SK-N-MC (cell line): ENCODE measurements around the gene ELF5.

Experiments
- DNase-seq: peaks from one replicate; pipeline ENCODE4 v3.0.0-alpha.2; 2011; ENCODE audit warnings: low read depth, low spot score
- H3K27ac ChIP-seq: fragments of 200-600 bp; sonication (generic); 2 replicates; pipeline ENCODE4 v1.5.1; 2016; ENCODE audit warnings: mixed run types
- H3K36me3 ChIP-seq: fragments of 200-600 bp; sonication (generic); 2 replicates; pipeline ENCODE4 v1.6.1; 2017; ENCODE audit warnings: antibody characterized with exemption, low read length, mixed read lengths; ENCODE audit not compliant: insufficient read depth
- H3K4me3 ChIP-seq: fragments of 200-600 bp; sonication (generic); 2 replicates; pipeline ENCODE4 v1.5.1; 2016
- H3K9ac ChIP-seq: fragments of 200-600 bp; sonication (generic); 2 replicates; pipeline ENCODE4 v1.8.0; 2017; ENCODE audit warnings: mixed run types, mixed read lengths; ENCODE audit not compliant: insufficient read length
- H3K9me3 ChIP-seq: fragments of 200-600 bp; sonication (generic); 2 replicates; pipeline ENCODE4 v1.6.1; 2017; ENCODE audit warnings: low read depth, mild to moderate bottlenecking, antibody characterized with exemption, low read length, moderate library complexity, mixed read lengths
- EZH2 ChIP-seq: fragments of 200-600 bp; sonication (generic); IDR thresholded peaks from one replicate; pipeline ENCODE4 v1.6.1; 2017; ENCODE audit warnings: antibody characterized with exemption
- FOXP2 ChIP-seq: optimal IDR thresholded peaks from 2 replicates; pipeline ENCODE3; 2011; ENCODE audit warnings: mild to moderate bottlenecking, moderate library complexity; ENCODE audit not compliant: insufficient read depth; ENCODE audit errors: extremely low read length, control extremely low read depth
- POLR2AphosphoS5 ChIP-seq: IDR thresholded peaks from 2 replicates; pipeline ENCODE4 v1.6.1; 2012; ENCODE audit warnings: mild to moderate bottlenecking, low read depth, low read length, borderline replicate concordance

Gene ELF5

DNA sequence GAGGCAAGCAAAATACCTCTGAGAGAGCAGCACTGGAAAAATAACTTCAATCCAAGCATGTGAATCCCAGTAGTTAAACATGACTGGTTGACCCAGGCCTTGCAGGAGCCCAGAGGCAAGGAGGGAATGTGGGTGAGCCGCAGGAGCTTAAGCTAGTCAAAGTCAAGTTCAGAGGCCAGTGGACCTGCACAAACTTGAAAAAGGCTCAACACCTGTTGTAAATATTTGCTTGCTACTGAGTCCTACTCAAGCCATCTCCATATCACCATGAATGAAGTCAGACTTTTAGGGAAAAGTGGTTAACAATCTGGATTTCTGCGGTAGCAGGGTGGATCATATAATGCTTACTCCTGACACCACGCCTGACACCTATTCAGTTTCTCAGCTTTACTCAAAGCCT lies 79.7 kb downstream of the ELF5 start:
- no peak overlapping the region for H3K4me3 ChIP-seq
- H3K9ac ChIP-seq: no peak overlapping the region
- TF ChIP-seq FOXP2: no peak
- TF ChIP-seq POLR2AphosphoS5: no peak
- no peak for TF ChIP-seq EZH2
- H3K9me3 ChIP-seq: no peaks in the 10 kb centered on the region
- no peak for DNase-seq
- H3K27ac ChIP-seq: no peak overlapping the region
- no peaks in the 10 kb centered on the region for H3K36me3 ChIP-seq

DNA sequence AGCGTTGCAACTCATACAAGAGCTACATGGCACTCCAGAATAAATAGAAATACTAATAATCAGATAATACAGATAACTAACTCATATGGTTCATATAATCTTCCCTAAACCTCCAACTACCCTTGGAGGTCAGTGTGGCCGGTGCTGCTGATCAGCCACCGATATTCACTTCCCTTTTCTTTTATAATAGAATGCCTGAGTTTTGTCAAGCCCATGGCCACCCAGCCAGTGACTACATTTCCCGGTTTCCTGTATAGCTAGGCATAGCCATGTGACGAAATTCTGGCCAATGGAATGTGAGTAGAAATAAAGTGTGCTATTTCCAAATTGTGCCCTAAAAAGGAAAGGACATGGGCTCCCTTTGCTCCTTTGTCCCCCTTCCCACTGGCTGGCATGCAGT lies 80.8 kb downstream of the ELF5 start:
- no peak for TF ChIP-seq FOXP2
- TF ChIP-seq POLR2AphosphoS5: no peak
- no peak for TF ChIP-seq EZH2
- Histone ChIP-seq H3K9ac (no peak overlapping the region), H3K36me3 (no peaks in the 10 kb centered on the region), H3K9me3 (no peaks in the 10 kb centered on the region), H3K4me3 (no peak overlapping the region), H3K27ac (no peak overlapping the region)
- no peak for DNase-seq

DNA sequence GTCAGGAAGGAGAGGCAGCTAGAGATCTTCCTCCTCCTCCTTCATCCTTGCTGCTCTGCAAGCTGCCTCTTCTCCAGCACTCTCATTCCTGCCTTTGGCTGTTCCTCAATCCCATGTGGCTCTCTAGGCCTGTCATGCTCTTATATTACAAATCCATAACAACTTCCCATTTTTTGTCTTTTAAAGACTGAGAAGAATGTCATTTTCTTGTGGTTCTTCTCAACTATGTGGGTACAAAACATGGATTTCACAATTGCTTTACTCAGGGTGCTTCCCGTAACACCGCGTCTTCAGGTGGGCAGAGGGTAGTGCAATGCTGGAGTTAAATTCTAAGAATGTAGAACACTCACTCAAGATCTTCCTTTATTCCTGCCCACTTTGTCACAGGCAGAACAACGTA lies 81.6 kb downstream of the ELF5 start:
- no peak for DNase-seq
- no peak overlapping the region for H3K9ac ChIP-seq
- TF ChIP-seq FOXP2: no peak
- TF ChIP-seq POLR2AphosphoS5: no peak
- TF ChIP-seq EZH2: no peak
- H3K9me3 ChIP-seq: no peaks in the 10 kb centered on the region
- no peaks in the 10 kb centered on the region for H3K36me3 ChIP-seq
- peak overlapping the region; percentile 42; the same call in 1 of the 2 replicates for H3K27ac ChIP-seq
- H3K4me3 ChIP-seq: no peak overlapping the region
